DLD1 (cell line): ENCODE data around the gene MGAT4A.
"Not testable (repeated sequence)": the region's sequence is repeated elsewhere in the genome, so short reads cannot be mapped to it uniquely, and the experiment has no call there.

Experiments used
- in situ Hi-C: cut with HindIII; loops from 2 replicates; pipeline ENCODE4 v1.10.0; 2017; ENCODE audit warnings: low sequenced_read_pairs

MGAT4A gene

DNA sequence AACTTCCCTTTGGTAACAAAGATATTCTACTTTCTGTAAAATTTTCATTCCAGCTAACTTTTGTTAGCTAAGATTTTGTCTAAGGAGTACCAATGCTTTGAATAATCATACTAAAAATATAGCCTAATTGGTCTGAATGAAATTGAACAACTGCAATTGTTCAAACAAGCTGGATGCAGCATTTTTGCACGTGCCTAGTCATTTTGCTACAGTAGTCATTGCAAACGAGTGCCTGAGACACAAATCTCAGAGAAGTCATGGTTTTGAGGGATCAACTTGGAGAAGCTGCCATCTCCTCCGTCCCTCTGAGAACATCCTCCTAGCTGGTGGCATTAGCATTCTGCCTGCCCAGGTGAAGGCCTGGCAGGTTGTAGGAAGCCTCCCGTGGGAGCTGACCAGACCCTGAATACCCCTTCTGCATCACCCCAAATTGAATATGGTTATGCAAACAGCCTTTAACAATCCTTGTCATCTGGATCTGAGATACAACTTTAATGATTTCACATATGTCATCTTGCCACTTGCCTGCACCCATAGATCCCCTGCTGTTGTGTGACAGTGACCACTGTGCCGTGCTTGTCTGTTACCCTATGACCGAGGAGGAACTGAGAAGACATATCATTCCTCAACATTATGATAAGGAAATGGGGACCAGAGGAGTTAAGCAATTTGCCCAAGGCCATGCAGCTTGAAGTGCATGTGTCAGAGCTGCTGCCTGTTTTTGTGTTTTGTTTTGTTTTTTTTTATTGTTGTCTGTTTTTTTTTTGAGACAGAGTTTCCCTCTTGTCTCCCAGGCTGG, 29.1 kb upstream of the MGAT4A start:
- in situ Hi-C loops: no loop called here

DNA sequence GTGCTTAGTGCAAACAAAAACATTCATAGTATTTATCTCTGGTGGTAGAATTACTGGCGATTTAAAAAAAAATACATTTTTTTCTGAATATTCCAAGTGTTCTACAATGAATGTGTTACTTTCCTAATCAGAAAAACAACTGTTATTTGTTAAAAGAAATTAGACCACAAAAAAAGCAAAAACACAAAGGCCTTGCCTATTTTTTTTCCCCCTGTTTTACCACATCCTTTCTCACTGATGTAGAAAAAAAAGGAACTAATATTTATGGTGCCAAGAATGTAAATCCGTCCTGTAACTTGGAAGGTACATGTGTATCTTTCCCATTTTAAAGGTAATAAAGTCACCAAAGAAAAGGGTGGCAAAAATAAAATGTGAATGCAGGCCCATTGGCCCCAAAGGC, 28.4 kb upstream of the MGAT4A start:
- in situ Hi-C loops: no loop called here

DNA sequence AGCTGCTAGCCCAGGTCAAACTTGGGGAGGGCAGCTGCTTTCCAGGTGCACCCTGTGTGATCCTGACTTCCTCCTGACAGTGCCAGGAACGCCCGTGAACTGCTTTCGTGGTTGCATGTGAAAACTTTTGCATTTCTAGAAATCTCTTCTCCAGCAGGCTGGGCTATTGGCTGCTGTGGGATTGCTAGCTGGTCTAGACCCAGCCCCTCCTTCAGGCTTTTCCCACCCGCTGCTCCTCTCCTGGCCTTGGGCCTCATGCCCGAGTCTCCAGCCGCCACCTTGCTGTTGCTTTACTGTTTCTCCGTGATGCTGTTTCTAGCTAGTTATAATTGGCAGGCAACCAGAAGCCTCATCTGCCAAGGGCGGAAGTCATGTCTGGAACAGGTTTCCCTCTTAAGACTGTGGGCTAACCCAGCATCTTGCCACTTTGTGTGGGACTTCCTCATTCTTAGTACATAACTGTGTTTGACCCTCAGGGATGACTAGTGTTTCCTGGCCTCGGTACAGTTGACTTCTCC, 27.0 kb upstream of the MGAT4A start:
- in situ Hi-C loops: no loop called here

DNA sequence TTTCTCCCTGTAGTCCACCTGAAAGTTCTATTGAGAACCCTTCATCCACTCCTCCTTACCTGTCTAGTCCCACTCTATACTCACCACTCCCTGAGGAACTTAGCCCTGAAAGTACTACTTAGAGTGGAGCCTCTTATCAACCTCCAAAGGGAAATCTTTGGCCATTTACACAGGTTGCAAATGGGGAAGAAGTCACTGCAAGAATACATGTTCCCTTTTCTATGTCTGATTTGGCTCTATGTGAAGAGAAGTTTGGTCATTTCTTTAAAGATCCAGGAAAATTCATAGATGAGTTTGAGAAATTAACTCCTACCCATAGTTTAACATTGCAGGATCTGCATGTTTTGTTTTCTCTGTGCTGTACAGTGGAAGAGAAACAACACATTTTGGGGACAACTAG, 22.9 kb upstream of the MGAT4A start:
- in situ Hi-C loops: no loop called here

DNA sequence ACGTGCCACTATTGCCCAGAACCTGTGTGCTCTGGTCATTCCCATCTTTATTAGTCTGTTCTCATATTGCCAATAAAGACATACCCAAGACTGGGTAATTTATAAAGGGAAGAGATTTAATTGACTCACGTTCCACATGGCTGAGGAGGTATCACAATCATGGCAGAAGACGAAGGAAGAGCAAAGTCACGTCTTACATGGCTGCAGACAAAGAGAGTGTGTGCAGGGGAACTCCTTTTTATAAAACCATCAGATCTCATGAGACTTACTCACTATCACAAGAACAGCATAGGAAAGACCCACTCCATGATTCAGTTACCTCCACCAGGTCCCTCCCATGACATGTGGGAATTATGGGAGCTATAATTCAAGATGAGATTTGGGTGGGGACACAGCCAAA, 21.8 kb upstream of the MGAT4A start:
- in situ Hi-C loops: not testable (repeated sequence)

DNA sequence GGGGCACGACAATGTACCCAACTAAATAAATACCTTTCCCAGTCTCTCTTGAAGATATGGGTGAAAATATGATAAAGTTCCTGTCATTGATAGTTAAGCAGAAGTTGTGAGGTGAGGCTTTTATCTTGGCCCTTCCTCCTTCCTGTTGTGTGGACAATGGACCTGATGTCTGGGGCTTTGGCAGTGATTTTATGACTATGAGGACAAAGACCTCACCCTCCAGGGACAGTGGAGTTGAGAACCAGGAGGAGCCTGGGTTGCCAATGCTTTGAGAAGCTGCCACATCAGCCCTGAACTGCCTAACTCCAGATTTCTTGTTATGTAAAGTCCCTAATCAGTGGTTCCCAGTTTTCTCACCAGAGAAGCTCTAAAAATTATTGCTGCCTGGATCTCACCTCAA, 20.8 kb upstream of the MGAT4A start:
- in situ Hi-C loops: no loop called here

DNA sequence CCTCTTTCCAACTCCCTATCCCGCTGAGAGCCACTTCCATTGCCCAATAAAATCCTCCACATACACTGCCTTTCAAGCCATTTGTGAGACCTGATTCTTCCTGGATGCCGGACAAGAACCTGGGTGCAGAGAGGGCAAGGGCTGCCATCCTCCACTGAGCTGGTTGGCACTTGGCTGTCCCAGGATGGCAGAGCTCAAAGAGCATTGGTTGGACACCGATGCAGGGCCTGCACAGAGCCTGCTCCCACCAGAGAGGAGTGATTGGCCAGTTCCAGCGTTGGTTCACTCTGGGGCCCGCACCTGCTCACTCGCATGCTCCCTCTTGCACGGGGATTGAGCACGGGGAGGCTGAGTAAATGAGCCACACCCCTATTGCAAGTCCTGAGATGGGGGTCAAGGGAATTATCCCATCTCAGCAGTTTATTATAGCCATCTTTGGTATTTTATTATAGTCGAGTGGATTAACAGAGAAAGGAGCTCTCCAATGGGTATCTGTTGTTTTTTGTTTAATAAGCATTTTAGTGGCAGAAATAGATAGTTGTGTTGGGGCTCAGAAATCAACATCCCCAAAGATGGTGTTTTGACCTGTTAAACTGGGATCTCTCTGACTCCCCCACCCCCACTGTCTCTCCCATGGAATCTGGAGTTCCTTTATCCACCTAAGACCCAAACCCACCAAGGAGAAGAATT, 19.8 kb upstream of the MGAT4A start:
- in situ Hi-C loops: no loop called here

DNA sequence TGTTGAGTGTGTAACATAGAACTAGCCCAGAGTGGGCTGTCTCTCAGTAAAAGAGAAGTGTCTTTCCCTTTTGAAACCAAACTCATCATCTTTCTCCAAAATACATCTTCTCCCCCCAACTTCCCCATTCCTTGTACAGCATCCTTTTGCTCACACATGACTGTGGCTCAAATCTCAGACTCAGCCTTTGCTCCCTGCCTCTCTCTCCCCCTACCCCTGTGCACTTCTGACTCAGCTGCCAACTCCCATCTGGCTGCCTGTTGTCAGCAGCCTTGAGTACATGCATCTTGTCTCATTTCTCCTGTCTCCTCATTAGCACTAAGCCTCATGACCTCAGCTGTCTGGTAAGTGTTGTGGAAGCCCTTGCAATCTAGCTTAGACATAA, 18.1 kb upstream of the MGAT4A start:
- in situ Hi-C loops: loop anchor here (25.0 kb wide), 1 partner anchor 88 kb away; no protein-coding TSS in a partner anchor

DNA sequence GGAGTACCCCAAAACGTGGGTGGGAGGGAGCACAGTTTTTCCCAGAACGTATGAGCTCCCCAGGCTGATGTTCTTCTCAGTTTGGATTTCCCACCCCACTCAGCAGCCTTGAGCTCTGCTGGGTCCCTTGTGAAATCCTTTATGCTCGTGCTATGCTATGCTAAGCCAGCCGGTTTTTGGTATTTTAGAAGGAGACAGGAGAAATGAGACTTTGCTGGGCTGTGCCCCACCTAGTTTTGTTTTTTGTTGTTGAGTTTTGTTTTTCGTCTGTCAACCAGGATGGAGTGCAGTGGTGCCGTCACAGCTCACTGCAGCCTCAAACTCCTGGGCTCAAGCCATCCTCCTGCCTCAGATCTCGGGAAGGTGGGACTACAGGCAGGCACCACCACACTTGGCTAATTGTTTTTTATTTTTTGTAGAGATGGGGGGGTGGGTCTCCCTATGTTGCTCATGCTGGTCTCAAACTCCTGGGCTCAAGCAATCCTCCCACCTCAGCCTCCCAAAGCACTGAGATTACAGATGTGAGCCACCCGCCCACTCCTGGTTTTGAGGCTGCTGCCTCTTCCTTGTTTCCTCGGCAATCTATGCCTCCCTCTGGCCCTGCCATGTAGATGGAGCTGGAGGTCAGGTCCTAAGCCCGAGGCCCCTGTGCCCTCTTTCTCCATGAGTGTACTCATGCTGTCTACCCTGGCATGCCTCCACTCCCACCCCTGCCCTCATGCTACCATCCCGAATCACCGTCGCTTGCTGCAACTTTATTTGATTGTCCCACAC, 17.5 kb upstream of the MGAT4A start:
- in situ Hi-C loops: loop anchor here (25.0 kb wide), 1 partner anchor 89 kb away; no protein-coding TSS in a partner anchor

DNA sequence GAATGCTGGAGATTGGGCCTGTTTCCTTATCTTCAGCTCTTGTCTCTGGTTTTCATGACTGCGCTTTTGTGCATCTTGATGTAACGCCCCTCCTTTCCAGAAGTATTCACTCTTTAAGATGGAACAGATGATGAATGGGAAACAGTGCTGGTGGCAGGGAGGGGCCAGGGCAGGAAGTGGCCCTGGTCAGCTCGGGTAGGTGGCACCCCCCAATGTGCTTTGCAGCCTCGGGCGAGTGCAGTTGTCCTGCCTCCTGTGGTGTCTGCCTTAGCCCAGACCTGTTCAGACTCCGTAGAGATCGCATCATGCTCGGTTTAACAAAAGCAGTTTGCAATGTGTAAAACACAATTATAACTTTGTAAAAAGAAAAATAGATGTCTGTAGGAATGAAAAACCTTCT, 17.0 kb upstream of the MGAT4A start:
- in situ Hi-C loops: loop anchor here (25.0 kb wide), 1 partner anchor 89 kb away; no protein-coding TSS in a partner anchor

DNA sequence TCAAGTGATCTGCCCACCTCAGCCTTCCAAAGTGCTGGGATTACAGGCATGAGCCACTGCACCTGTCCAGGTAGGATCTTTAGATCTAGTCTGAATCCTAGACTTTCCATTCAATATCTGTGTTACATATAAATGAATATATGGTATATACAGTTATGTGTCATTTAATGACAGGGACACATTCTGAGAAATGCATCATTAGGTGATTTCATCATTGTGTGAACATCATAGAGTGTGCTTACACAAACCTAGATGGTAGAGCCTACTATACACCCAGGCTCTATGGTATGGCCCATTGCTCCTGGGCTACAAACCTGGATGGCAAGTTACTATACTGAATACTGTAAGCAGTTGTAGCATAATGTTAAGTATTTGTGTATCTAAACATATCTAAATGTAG, 15.5 kb upstream of the MGAT4A start:
- in situ Hi-C loops: loop anchor here (25.0 kb wide), 1 partner anchor 91 kb away; no protein-coding TSS in a partner anchor

DNA sequence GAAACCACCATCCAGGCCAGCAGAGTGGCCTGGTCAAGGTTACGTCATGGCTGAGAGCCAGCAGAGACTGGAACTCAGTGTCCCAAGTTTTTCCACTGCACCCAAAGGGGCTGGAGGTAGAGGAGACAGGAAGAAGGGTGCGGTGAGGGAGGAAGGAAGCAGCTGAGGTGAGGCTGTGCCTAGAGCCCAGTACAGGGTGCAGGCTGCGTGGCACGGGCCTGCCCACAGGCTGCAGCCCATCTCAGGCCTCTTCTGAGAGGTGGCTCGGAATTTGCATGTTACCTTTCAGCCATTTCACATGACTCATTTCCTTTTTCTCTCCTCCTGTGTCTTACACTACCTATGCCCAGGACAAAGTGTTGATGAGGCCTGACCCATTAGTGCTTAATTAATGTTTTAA, 13.7 kb upstream of the MGAT4A start:
- in situ Hi-C loops: loop anchor here (25.0 kb wide), 1 partner anchor 93 kb away; no protein-coding TSS in a partner anchor

DNA sequence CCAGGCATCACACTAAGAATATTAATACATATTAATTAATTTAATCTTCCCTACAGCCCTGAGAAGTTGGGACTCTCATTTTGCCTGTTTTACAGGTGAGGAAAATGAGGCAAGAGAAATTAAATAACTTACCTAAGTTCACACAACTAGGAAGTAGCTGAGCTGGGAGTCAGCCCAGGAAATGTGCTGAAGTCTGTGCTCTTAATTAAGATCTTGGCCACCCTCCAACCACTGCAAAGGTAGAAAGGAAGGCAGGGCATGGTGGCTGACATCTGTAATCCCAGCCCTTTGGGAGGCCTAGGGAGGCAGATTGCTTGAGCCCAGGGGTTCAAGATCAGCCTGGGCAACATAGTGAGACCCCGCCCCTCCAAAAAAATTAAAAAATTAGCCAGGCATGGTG, 12.9 kb upstream of the MGAT4A start:
- in situ Hi-C loops: loop anchor here (25.0 kb wide), 1 partner anchor 93 kb away; no protein-coding TSS in a partner anchor

DNA sequence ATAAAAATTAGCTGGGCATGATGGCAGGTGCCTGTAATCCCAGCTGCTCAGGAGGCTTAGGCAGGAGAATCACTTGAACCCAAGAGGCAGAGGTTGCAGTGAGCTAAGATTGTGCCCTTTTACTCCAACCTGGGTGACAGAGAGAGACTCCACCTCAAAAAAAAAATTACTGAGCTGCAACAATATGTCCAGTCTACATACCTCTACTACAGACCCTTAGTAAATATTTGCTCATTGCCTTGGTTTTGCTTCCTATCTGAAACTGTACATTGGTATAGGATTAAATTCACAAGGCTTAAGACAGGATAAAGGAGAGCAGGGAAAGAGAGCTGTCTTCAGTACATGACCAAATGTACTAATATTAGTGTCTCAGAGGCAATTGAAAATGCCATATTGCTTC, 8.1 kb upstream of the MGAT4A start:
- in situ Hi-C loops: loop anchor here (25.0 kb wide), 1 partner anchor 98 kb away; no protein-coding TSS in a partner anchor

DNA sequence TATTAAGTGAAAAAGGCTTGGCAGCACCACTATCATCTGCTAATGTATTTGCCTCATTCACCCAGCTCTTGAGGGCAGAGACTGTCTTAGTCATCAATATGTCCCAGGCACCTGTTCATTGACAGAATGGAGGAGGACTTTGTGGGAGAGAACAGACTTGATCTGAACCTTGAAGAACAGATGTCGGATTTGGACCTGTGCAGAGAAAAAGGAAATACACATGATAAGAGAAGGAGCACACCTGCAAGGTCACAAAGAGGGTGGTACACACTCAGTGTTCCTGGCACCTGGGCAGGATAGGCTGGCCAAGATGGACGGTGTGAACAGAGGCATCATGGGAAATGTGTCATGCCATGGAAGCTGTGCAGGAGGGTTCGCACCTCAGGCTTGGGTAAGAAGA, 7.4 kb upstream of the MGAT4A start:
- in situ Hi-C loops: loop anchor here (25.0 kb wide), 1 partner anchor 99 kb away; no protein-coding TSS in a partner anchor

DNA sequence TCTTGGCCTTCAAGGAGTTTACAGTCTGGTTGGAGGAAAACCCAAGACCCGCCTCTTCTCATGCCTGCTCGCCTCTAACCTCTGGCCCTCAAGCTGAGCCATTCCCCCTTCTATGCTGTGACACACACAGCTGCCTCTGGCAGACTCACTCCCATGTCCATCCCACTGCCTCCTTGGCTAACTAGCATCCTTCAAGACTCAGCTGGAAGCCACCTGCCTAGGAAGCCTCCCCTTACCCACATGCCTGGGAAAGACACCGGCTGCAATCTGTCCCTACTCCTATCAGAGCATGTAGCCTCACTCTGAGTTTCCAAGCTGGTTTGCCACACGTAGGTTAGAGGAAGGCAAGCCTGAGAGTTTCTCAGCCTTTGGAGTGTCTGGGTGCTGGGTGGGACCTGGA, 6.9 kb upstream of the MGAT4A start:
- in situ Hi-C loops: loop anchor here (25.0 kb wide), 1 partner anchor 99 kb away; no protein-coding TSS in a partner anchor

DNA sequence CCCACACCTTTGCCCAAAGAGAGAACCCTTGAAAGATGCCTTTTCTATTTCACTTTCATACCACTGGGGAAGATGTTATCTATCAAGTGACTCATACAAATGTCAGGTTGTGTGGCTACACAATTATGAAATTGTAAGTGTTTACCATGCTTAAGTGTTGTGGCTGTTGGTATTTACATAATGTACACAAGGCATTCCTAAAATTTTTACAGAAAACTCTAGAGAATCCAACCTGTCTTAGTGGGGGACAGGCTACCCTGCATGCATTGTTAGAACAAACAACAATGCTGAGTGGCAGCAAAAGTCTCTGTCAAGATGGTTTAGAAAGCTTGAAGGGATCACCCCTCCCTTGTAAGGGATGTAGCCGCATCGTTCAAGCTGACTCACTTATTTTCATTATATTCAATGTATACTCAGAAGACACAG, 5.5 kb upstream of the MGAT4A start:
- in situ Hi-C loops: loop anchor here (25.0 kb wide), 1 partner anchor 101 kb away; no protein-coding TSS in a partner anchor

DNA sequence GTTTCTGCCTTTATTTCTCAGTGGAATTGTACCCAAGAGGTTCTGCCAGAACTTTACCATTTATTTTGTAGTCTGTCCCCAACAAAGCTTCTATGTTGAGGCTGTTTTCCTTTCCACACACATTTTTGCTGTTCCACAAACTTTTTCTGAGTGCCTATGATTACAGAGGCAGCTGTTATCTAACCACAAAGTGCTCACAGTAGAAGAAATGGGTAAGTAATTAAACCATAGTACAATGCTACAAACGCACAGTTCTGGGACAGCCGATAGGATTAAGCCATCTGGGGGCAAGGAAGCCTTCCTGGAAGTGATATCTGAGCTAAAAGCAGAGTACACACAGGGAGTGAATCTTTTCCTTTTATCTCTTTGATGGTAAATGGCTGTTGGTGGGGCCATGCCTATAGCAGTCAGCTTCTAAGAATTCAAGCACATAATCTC, 3.9 kb upstream of the MGAT4A start:
- in situ Hi-C loops: loop anchor here (25.0 kb wide), 1 partner anchor 102 kb away; no protein-coding TSS in a partner anchor

DNA sequence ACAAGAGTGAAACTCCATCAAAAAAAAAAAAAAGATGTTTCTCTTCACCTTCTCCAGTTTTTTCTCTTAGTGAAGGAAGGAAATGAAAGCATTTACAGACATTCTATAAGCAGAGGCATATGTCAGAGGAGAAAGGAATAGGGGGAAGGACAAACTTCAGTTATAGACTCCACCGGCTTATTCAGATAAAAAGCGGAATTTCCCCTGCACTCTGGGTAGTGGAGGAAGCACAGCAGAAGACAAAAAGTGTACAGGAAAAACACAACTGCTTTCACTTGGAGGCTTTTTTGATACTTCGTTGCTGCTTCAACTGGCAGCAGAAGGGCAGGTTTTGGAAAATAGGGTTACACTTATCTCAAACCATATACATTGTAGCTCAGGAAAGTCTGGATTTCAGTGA, 3.2 kb upstream of the MGAT4A start:
- in situ Hi-C loops: loop anchor here (25.0 kb wide), 1 partner anchor 103 kb away; no protein-coding TSS in a partner anchor

DNA sequence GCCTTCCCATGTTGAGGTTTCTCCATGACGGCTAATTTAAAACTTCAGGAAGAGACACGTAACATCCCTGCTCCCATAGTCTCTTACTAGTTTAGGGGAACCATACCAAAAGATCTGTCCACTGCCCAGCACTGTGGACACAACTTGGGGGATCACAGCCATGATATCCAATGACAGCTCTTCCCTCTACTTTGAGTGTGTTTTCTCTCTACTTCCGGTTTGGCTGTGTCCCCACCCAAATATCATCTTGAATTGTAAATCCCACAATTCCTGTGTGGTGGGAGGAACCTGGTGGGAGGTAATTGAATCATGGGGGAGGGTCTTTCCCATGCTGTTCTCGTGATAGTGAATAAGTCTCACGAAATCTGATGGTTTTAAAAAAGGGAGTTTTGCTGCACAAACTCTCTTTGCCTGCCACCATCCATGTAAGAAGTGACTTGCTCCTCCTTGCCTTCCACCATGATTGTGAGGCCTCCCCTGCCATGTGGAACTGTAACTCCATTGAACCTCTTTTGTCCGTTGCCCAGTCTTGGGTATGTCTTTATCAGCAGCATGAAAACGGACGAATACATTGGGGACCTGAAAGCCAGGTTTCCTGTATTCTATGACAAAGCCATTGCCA, 1.6 kb upstream of the MGAT4A start:
- in situ Hi-C loops: loop anchor here (25.0 kb wide), 1 partner anchor 105 kb away; no protein-coding TSS in a partner anchor
